GM18861 (cell line): ENCODE measurements around the gene SPCS1.

Experiments
- ATAC-seq: cut with Tn5 transposase; IDR thresholded peaks from one replicate; pipeline ENCODE4 v1.9.1; 2021; ENCODE audit not compliant: unreplicated experiment

Gene SPCS1

GRCh38 chr3:52694528-52695189, 11.2 kb upstream of the SPCS1 start:
- no peak for ATAC-seq

GRCh38 chr3:52695798-52696671, 9.9 kb upstream of the SPCS1 start:
- ATAC-seq = no peak

- ATAC-seq = no peak
These were observed 8.9 kb upstream of the SPCS1 start for GRCh38 chr3:52696830-52697631.

GRCh38 chr3:52697632-52697965, 8.3 kb upstream of the SPCS1 start:
- no peak for ATAC-seq

GRCh38 chr3:52703341-52703740, 2.6 kb upstream of the SPCS1 start:
- no peak for ATAC-seq

- no peak for ATAC-seq
These were observed 1.1 kb upstream of the SPCS1 start for GRCh38 chr3:52704611-52705437.

GRCh38 chr3:52705438-52705687, 543 bp upstream of the SPCS1 start:
- ATAC-seq = no peak

GRCh38 chr3:52707585-52707984, 1.7 kb downstream of the SPCS1 start:
- ATAC-seq = no peak

- ATAC-seq = no peak
These were observed 4.6 kb downstream of the SPCS1 start for GRCh38 chr3:52710512-52710911.

- ATAC-seq = no peak
These were observed 6.6 kb downstream of the SPCS1 start for GRCh38 chr3:52712291-52713212.

GRCh38 chr3:52714335-52715302, 8.7 kb downstream of the SPCS1 start:
- no peak for ATAC-seq

GRCh38 chr3:52715714-52716305, 9.9 kb downstream of the SPCS1 start:
- ATAC-seq = no peak

- ATAC-seq = no peak
These were observed 13.7 kb downstream of the SPCS1 start for GRCh38 chr3:52719618-52720017.

- ATAC-seq = peak; percentile 48
These were observed 15.3 kb downstream of the SPCS1 start for GRCh38 chr3:52721002-52721729.

GRCh38 chr3:52721730-52722008, 15.8 kb downstream of the SPCS1 start:
- ATAC-seq = no peak

GRCh38 chr3:52722491-52722890, 16.6 kb downstream of the SPCS1 start:
- no peak for ATAC-seq

- no peak for ATAC-seq
These were observed 18.0 kb downstream of the SPCS1 start for GRCh38 chr3:52723935-52724334.

GRCh38 chr3:52724511-52724910, 18.6 kb downstream of the SPCS1 start:
- no peak for ATAC-seq
